ENCODE measurements around the gene SLC6A3.

The SLC6A3 gene

GRCh38 chr5:1447671-1448361 is 2.6 kb upstream of the SLC6A3 start:
- no peak for DNase-seq (ENCODE audit: low read depth)
- no peak overlapping the region for H3K4me3 ChIP-seq (ENCODE audit: control insufficient read depth, low read depth, low read length)
- TF ChIP-seq, protein P1, sequence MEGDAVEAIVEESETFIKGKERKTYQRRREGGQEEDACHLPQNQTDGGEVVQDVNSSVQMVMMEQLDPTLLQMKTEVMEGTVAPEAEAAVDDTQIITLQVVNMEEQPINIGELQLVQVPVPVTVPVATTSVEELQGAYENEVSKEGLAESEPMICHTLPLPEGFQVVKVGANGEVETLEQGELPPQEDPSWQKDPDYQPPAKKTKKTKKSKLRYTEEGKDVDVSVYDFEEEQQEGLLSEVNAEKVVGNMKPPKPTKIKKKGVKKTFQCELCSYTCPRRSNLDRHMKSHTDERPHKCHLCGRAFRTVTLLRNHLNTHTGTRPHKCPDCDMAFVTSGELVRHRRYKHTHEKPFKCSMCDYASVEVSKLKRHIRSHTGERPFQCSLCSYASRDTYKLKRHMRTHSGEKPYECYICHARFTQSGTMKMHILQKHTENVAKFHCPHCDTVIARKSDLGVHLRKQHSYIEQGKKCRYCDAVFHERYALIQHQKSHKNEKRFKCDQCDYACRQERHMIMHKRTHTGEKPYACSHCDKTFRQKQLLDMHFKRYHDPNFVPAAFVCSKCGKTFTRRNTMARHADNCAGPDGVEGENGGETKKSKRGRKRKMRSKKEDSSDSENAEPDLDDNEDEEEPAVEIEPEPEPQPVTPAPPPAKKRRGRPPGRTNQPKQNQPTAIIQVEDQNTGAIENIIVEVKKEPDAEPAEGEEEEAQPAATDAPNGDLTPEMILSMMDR (IDR thresholded peaks at IDR 0.05; ENCODE audit: control insufficient read depth, insufficient read depth, low read depth, low read length, missing control alignments): no peak

GRCh38 chr5:1446602-1447343 is 1.5 kb upstream of the SLC6A3 start:
- TF ChIP-seq, protein P1 (IDR thresholded peaks at IDR 0.05; ENCODE audit: control insufficient read depth, insufficient read depth, low read depth, low read length, missing control alignments): no peak
- DNase-seq (ENCODE audit: low read depth): no peak
- no peak overlapping the region for H3K4me3 ChIP-seq (ENCODE audit: control insufficient read depth, low read depth, low read length)

DNA sequence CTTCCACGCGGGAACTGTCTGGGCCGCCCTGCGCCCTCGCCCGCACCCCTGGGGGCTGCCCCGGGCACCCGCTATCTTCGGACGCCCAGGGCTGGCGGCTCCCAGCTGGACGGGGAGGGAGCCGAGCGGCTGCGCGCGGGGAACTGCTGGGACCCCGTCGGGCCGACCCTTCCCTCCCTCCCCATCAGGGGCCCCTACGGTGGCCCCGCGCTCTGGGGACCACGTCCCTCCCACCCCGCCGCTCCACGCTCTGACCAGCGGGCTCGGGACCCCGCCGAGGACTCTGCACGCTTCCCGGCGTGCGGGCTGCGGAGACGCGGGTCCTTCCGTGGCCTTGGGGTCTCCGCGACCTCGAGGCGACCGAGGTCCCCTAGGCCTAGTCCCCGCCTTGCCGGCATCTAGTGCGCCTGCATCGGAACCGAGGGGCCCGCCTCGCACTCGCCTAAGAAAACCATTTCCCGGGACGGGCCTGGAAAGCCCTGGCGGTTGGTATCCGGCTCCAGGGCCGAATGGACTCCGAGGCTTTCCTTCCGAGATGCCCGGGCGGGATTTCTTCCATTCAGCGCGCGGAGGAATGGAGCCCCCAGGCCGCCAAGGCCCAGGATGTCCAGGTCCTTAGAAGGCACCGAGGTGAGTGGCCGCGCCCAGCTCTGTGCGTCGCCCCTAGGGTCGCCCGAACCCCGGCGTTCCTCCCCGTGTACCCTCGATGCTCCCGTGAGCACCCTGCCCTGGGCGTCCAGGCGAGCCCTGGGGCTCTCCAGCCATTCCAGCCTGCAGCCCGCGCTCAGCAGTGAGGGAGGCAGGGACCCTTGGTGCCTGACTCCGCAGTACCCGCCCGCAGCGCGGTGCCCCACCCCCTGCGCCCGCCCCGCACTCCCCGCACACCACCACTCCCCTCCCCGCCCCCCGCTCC is 705 bp upstream of the SLC6A3 start:
- TF ChIP-seq, protein P1 (IDR thresholded peaks at IDR 0.05; ENCODE audit: control insufficient read depth, insufficient read depth, low read depth, low read length, missing control alignments): no peak
- H3K4me3 ChIP-seq (ENCODE audit: control insufficient read depth, low read depth, low read length): no peak overlapping the region
- DNase-seq (ENCODE audit: low read depth): no peak

- TF ChIP-seq, protein P1 (IDR thresholded peaks at IDR 0.05; ENCODE audit: control insufficient read depth, insufficient read depth, low read depth, low read length, missing control alignments): no peak
- no peak for DNase-seq (ENCODE audit: low read depth)
- H3K4me3 ChIP-seq (ENCODE audit: control insufficient read depth, low read depth, low read length): no peak overlapping the region
Measured at GRCh38 chr5:1444361-1445189, 665 bp downstream of the SLC6A3 start.

DNA sequence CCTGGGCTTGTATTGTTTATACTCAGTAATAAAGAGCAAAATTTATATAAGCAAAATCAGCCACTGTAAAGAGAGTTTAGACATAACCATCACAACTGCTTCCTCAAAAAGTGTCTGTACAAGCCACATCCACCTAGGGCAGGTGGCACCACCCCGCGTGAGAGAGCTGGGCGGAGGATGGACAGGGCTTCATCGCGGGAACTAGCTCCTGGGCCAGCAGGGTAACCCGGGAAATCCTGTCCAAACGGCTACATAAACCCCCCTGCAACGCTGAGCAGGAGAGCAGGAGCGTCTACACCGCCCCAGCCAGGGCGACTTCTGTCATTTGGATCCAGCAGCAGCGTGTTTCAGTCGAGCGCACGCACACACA is 1.3 kb downstream of the SLC6A3 start:
- DNase-seq (ENCODE audit: low read depth): no peak
- TF ChIP-seq, protein P1 (IDR thresholded peaks at IDR 0.05; ENCODE audit: control insufficient read depth, insufficient read depth, low read depth, low read length, missing control alignments): no peak
- no peak overlapping the region for H3K4me3 ChIP-seq (ENCODE audit: control insufficient read depth, low read depth, low read length)

DNA sequence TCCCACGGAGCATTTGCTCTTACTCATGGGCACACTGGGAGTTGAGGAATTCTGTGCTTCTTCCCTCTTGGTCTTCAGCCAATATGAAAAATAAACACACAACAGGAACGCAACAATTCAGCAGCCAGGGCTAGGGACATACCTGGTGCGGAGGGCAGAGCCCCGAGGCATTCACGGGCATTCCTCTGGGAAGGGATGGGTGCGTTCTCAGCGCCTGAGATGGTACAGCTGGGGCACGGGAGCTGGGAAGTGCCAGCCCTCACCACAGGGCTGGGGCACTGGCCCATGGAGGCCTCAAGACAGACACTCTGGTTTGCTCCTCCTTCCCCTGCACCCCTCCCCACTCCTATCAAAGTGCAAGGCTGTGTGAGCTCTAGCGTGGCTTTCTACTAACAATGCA is 2.1 kb downstream of the SLC6A3 start:
- DNase-seq (ENCODE audit: low read depth): no peak
- TF ChIP-seq, protein P1 (IDR thresholded peaks at IDR 0.05; ENCODE audit: control insufficient read depth, insufficient read depth, low read depth, low read length, missing control alignments): no peak
- H3K4me3 ChIP-seq (ENCODE audit: control insufficient read depth, low read depth, low read length): no peak overlapping the region

Data from AG09309 (cell line).